BJ (cell line): Measurements from ENCODE around the gene NYAP1. TPM values are rescaled to one million over a fixed set of nuclear protein-coding genes. Genes with fewer than 3 reads are reported as not detected.
A peak's percentile ranks its signal among the peaks of the same experiment; 100 is the strongest.

Source experiments
- CTCF ChIA-PET: fragments of 350-600 bp; formaldehyde crosslinking; extraction: SDS; loops from one replicate; lab custom pipeline; 2021; ENCODE audit warnings: antibody characterized with exemption, inconsistent platforms; lab: Yijun Ruan, JAX
- POLR2A ChIA-PET: fragments of 300-600 bp; sonication (Branson Sonifier 250); formaldehyde crosslinking; extraction: SDS; loops from one replicate; lab custom pipeline; 2021; ENCODE audit warnings: antibody characterized with exemption; lab: Charles Lee
- DNase-seq: peaks from one replicate; pipeline ENCODE4 v3.0.0-alpha.2; 2011; ENCODE audit warnings: low read depth
- H3K27me3 ChIP-seq: 2 replicates; pipeline ENCODE4 v1.6.0; 2011; ENCODE audit warnings: low read length; ENCODE audit not compliant: control insufficient read depth, insufficient read depth
- H3K36me3 ChIP-seq: 2 replicates; pipeline ENCODE4 v1.5.1; 2011; ENCODE audit warnings: low read length; ENCODE audit not compliant: control insufficient read depth, insufficient read depth
- H3K4me3 ChIP-seq: 2 replicates; pipeline ENCODE4 v1.5.1; 2011; ENCODE audit warnings: low read depth, mild to moderate bottlenecking, control low read depth, low read length
- polyA plus RNA-seq: library from polyadenylated mRNA; depleted of rRNA; stranded (reverse); fragments of >200 nt; gene quantifications from 2 replicates; pipeline ENCODE4 v1.2.3, GENCODE V29; 2011
- TF ChIP-seq, protein P1 (sequence below): IDR thresholded peaks from 2 replicates; pipeline ENCODE4 v1.5.1; 2011; ENCODE audit warnings: low read depth, mild to moderate bottlenecking, control low read depth, inconsistent platforms, low read length, moderate library complexity; ENCODE audit not compliant: insufficient read depth

Gene NYAP1
- polyA plus RNA-seq, 1 experiment, result 0.15 TPM

DNA sequence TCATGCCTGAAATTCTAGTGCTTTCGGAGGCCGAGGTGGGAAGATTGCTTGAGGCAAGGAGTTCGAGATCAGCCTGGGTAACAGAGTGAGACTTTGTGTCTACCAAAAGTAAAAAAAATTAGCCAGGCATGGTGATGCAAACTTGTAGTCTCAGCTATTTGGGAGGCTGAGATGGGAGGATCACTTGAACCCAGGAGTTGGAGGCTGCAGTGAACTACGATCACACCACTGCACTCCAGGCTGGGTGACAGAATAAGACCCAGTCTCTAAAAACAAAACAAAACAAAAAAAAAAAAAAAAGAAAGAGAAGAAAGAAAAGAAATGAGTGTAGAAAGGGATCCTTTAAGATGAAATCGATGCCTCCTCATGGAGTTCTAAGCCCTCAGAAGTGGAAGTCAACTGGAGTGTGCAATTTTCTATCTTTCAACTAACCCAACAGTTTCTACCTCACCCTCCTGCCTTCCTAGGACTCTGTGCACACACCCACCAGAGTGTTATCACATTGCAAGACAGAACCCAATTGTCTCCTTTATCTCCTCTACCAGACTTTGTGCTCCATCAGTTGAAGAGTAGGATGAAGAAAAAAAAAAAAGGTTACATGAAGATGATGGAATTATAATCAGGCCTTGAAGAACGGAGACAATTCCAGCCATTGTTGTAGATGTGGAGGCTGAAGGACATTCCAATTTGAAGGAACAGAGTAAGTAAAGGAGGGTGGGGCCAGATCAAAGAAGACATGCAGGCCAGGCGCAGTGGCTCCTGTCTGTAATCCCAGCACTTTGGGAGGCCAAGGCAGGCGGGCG lies 26.9 kb downstream of the NYAP1 start:
- TF ChIP-seq, protein P1, sequence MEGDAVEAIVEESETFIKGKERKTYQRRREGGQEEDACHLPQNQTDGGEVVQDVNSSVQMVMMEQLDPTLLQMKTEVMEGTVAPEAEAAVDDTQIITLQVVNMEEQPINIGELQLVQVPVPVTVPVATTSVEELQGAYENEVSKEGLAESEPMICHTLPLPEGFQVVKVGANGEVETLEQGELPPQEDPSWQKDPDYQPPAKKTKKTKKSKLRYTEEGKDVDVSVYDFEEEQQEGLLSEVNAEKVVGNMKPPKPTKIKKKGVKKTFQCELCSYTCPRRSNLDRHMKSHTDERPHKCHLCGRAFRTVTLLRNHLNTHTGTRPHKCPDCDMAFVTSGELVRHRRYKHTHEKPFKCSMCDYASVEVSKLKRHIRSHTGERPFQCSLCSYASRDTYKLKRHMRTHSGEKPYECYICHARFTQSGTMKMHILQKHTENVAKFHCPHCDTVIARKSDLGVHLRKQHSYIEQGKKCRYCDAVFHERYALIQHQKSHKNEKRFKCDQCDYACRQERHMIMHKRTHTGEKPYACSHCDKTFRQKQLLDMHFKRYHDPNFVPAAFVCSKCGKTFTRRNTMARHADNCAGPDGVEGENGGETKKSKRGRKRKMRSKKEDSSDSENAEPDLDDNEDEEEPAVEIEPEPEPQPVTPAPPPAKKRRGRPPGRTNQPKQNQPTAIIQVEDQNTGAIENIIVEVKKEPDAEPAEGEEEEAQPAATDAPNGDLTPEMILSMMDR, result no peak

GRCh38 chr7:100513212-100513810 lies 29.6 kb downstream of the NYAP1 start:
- Histone ChIP-seq H3K4me3 (no peak overlapping the region), H3K27me3 (peaks cover 5% of the 10 kb centered on the region; the same call in 1 of the 2 replicates), H3K36me3 (no peaks in the 10 kb centered on the region)
- TF ChIP-seq, protein P1, result no peak
- ChIA-PET CTCF (no interaction called here), POLR2A (no interaction called here)
- DNase-seq, result no peak

More for the DNA sequence above, 26.9 kb downstream of the NYAP1 start:
- no peak for DNase-seq
- POLR2A ChIA-PET, result no interaction called here
- no peak overlapping the region for H3K4me3 ChIP-seq
- CTCF ChIA-PET, result no interaction called here
- peaks cover 2% of the 10 kb centered on the region; the same call in 1 of the 2 replicates for H3K27me3 ChIP-seq
- no peaks in the 10 kb centered on the region for H3K36me3 ChIP-seq

DNA sequence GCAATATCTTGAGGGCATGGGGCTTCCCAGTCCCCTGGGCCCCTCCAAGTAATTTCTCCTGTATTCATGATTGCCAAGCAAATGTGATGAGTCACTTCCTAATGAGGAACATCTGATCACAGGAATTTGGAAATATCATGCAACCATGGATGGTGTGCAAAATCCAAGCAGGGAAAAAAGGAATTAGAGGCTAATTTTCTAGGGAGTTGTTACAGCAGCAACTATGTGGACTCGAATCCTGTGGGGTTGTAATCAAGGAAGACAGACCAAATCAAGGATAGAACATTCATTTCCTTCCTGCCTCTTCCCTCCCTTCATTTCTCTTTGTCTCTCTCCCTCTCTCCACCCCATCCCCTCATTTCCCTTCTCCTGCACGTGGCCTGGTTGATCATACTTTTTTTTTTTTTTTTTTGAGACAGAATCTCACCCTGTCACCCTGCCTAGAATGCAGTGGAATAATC lies 31.4 kb downstream of the NYAP1 start:
- DNase-seq, result peak; percentile 53
- Histone ChIP-seq H3K36me3 (no peaks in the 10 kb centered on the region), H3K4me3 (no peak overlapping the region), H3K27me3 (0 out of 2 replicates have a peak, but pooled peaks cover 3% of the 10 kb centered on the region)
- TF ChIP-seq, protein P1, result no peak
- ChIA-PET POLR2A (no interaction called here), CTCF (interaction anchor here (1.7 kb wide), 1 partner anchor 27 kb away, joined by 4 read pairs; no protein-coding TSS in a partner anchor)

- Histone ChIP-seq H3K4me3 (no peak overlapping the region), H3K27me3 (0 out of 2 replicates have a peak, but pooled peaks cover 3% of the 10 kb centered on the region), H3K36me3 (no peaks in the 10 kb centered on the region)
- peak; percentile 78 for DNase-seq
- ChIA-PET POLR2A (interaction anchor here (0.5 to 0.7 kb wide), 2 partner anchors 35 to 86 kb away, joined by 3 to 11 read pairs; partner anchors contain the start of gene PCOLCE), CTCF (interaction anchor here (0.8 to 1.7 kb wide), 4 partner anchors 11 to 177 kb away, joined by 3 to 4 read pairs (median 3); no protein-coding TSS in a partner anchor)
- TF ChIP-seq, protein P1, result no peak
Measured at GRCh38 chr7:100516135-100516812, 32.5 kb downstream of the NYAP1 start.

- TF ChIP-seq, protein P1, result no peak
- Histone ChIP-seq H3K4me3 (no peak overlapping the region), H3K36me3 (no peaks in the 10 kb centered on the region), H3K27me3 (0 out of 2 replicates have a peak, but pooled peaks cover 3% of the 10 kb centered on the region)
- POLR2A ChIA-PET, result no interaction called here
- CTCF ChIA-PET, result interaction anchor here (1.0 kb wide), 1 partner anchor 42 kb away, joined by 3 read pairs; no protein-coding TSS in a partner anchor
- no peak for DNase-seq
Measured at GRCh38 chr7:100517305-100517704, 33.6 kb downstream of the NYAP1 start.
